Neural crest cell (in vitro differentiated cells): ENCODE measurements around the gene SIRT3. TPM values are rescaled to one million over a fixed set of nuclear protein-coding genes. Genes with fewer than 3 reads are reported as not detected.

Source experiments
- DNase-seq: peaks from one replicate; pipeline ENCODE4 v3.0.0; 2021; ENCODE audit warnings: low read depth, mixed read lengths, low spot score
- H3K27ac Mint-ChIP-seq: one replicate; pipeline ENCODE4 v1.8.0; 2021; ENCODE audit warnings: mild to moderate bottlenecking, mixed read lengths; ENCODE audit not compliant: unreplicated experiment
- H3K27me3 Mint-ChIP-seq: 2 replicates; pipeline ENCODE4 v1.8.0; 2021; ENCODE audit warnings: low read depth, mild to moderate bottlenecking, mixed read lengths
- H3K36me3 Mint-ChIP-seq: 2 replicates; pipeline ENCODE4 v1.8.0; 2021; ENCODE audit warnings: low read depth, mild to moderate bottlenecking, mixed read lengths
- H3K4me1 Mint-ChIP-seq: 2 replicates; pipeline ENCODE4 v1.8.0; 2021; ENCODE audit warnings: mixed read lengths
- H3K4me3 Mint-ChIP-seq: one replicate; pipeline ENCODE4 v1.8.0; 2021; ENCODE audit warnings: mild to moderate bottlenecking, mixed read lengths
- H3K9me3 Mint-ChIP-seq: 2 replicates; pipeline ENCODE4 v1.8.0; 2021; ENCODE audit warnings: mixed read lengths
- total RNA-seq: library from RNA; stranded (reverse); gene quantifications from 2 replicates; pipeline ENCODE4 v1.2.1, GENCODE V29; 2021
- TF ChIP-seq, protein P1 (sequence below): fragments of 200-600 bp; sonication (generic); conservative IDR thresholded peaks from 2 replicates; pipeline ENCODE4 v1.5.0; 2021; ENCODE audit warnings: antibody characterized with exemption, mild to moderate bottlenecking

Gene SIRT3
- total RNA-seq, 1 donor from 2014 or later: 24.0 TPM

DNA sequence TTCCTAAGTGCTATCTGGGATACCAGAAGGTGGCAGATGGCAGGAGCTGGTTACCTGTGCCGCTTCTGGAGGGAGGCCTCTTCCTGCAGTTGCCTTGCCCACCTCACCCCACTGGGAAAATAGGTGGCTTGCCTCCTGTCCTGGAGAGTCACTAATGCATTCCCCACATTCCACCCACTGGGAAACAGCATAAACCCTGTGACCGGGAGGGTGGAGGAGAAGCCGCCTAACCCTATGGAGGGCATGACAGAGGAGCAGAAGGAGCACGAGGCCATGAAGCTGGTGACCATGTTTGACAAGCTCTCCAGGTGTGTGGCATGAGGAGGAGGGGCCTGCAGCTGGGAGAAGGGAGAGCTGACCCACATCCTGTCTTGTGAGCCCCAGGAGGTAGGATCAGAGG, 23.0 kb downstream of the SIRT3 start:
- DNase-seq: no peak
- peaks cover 14% of the 10 kb centered on the region for H3K4me1 Mint-ChIP-seq
- H3K27me3 Mint-ChIP-seq: no peaks in the 10 kb centered on the region
- TF ChIP-seq, protein P1, sequence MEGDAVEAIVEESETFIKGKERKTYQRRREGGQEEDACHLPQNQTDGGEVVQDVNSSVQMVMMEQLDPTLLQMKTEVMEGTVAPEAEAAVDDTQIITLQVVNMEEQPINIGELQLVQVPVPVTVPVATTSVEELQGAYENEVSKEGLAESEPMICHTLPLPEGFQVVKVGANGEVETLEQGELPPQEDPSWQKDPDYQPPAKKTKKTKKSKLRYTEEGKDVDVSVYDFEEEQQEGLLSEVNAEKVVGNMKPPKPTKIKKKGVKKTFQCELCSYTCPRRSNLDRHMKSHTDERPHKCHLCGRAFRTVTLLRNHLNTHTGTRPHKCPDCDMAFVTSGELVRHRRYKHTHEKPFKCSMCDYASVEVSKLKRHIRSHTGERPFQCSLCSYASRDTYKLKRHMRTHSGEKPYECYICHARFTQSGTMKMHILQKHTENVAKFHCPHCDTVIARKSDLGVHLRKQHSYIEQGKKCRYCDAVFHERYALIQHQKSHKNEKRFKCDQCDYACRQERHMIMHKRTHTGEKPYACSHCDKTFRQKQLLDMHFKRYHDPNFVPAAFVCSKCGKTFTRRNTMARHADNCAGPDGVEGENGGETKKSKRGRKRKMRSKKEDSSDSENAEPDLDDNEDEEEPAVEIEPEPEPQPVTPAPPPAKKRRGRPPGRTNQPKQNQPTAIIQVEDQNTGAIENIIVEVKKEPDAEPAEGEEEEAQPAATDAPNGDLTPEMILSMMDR: no peak
- H3K9me3 Mint-ChIP-seq: no peaks in the 10 kb centered on the region
- no peak overlapping the region for H3K27ac Mint-ChIP-seq
- H3K4me3 Mint-ChIP-seq: peak overlapping the region; percentile 16
- peaks cover 6% of the 10 kb centered on the region for H3K36me3 Mint-ChIP-seq

DNA sequence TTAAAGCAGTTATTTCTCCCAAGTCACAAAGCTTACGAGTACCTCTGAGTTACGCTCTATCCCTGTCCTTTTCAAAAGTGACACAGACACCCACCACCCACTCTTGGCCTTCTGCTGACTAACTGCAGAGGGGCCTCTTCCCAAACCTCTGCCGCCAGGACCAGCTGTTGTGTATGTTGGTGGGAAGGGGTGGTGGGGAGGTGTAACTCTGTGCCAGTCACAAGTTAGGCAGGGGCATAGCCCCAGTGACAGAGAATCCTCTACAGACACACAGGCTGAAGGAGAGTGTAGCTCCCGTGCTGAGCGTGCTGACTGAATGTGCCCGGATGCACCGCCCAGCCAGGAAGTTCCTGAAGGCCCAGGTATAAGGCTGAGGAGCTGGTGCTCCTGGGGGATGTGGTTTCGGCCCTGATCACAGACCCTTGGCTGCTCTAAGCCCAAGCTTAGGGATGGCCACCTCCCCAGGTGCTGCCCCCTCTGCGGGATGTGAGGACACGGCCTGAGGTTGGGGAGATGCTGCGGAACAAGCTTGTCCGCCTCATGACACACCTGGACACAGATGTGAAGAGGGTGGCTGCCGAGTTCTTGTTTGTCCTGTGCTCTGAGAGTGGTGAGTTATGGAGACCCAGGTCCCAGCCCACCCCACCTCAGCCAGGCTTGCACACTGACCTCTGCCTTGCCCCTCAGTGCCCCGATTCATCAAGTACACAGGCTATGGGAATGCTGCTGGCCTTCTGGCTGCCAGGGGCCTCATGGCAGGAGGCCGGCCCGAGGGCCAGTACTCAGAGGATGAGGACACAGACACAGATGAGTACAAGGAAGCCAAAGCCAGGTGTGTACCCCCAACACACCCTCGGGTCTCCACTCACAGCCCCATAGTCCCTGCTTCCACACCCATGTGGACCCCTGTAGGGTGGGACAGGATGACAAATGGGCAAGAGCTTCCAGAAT, 23.7 kb downstream of the SIRT3 start:
- Mint-ChIP-seq H3K36me3 (peaks cover 9% of the 10 kb centered on the region), H3K9me3 (no peaks in the 10 kb centered on the region), H3K4me3 (peak overlapping the region; percentile 81), H3K27ac (no peak overlapping the region), H3K27me3 (peaks cover 2% of the 10 kb centered on the region), H3K4me1 (peaks cover 21% of the 10 kb centered on the region)
- no peak for DNase-seq
- TF ChIP-seq, protein P1: no peak

DNA sequence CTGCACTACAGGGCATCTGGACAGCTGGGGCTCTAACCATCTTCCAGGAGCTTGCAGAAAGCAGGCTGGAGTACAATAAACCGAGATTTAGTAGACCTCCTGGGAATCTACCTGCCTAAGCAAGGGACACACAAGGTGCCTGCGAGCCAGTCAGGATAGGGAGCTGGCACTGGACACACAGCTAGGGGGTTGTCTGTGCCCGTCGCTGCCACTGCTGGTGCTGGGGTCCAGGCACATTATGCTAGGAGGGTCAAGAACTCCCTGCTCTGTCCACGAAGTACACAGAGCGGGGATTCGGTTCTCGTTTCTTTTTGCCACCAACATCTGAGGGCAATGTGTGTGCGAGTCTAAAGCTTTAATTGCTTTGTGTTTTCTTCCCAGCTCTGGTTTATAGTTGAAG, 24.4 kb downstream of the SIRT3 start:
- TF ChIP-seq, protein P1: no peak
- no peaks in the 10 kb centered on the region for H3K9me3 Mint-ChIP-seq
- no peak for DNase-seq
- no peak overlapping the region for H3K27ac Mint-ChIP-seq
- H3K27me3 Mint-ChIP-seq: peaks cover 4% of the 10 kb centered on the region
- H3K36me3 Mint-ChIP-seq: peaks cover 10% of the 10 kb centered on the region
- H3K4me1 Mint-ChIP-seq: peaks cover 24% of the 10 kb centered on the region
- H3K4me3 Mint-ChIP-seq: peak overlapping the region; percentile 86

DNA sequence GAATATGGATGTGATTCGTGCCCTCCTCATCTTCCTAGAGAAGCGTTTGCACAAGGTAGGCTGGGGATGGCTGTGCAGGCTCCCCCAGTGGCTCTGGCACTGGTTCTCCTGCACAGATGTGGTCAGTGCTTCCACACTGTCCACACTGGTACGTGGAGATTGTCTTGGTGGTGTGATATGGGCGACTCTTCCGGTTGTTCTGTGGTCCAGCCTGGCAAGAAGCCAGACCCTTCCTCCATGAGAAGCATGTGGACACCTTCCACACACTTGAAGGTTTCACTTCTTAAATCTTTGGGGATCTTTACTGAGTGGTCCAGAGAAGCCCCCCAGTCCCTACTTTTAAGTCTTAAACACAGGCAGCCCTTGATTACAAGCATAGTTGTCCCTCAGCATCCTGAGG, 24.8 kb downstream of the SIRT3 start:
- TF ChIP-seq, protein P1: no peak
- DNase-seq: no peak
- Mint-ChIP-seq H3K36me3 (peaks cover 10% of the 10 kb centered on the region), H3K4me1 (peaks cover 29% of the 10 kb centered on the region), H3K9me3 (no peaks in the 10 kb centered on the region), H3K27me3 (peaks cover 4% of the 10 kb centered on the region), H3K27ac (no peak overlapping the region), H3K4me3 (peak overlapping the region; percentile 86)

DNA sequence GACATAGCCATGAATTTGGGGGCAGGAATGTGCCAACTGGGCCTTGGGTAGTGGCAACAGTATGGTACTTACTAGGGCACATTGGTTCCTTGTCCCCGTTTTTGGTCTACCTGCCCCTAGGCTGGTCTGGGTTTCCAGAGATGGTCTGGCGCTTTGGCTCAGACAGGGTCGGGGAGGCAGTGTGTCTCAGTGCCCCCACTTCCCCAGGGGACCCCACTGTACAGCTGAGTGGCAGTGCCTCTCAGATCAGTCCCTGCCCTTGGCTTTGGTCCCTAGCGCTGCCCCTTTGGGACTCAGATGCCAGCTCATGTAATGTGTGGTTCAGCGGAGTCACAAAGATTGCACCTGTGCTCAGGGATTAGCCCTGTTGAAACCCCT, 25.4 kb downstream of the SIRT3 start:
- peaks cover 10% of the 10 kb centered on the region for H3K36me3 Mint-ChIP-seq
- DNase-seq: no peak
- no peaks in the 10 kb centered on the region for H3K9me3 Mint-ChIP-seq
- peaks cover 4% of the 10 kb centered on the region for H3K27me3 Mint-ChIP-seq
- TF ChIP-seq, protein P1: no peak
- peak overlapping the region; percentile 86 for H3K4me3 Mint-ChIP-seq
- no peak overlapping the region for H3K27ac Mint-ChIP-seq
- peaks cover 32% of the 10 kb centered on the region for H3K4me1 Mint-ChIP-seq
